ENCODE results near the gene SEPTIN3.
"Not testable (repeated sequence)": the region's sequence is repeated elsewhere in the genome, so short reads cannot be mapped to it uniquely, and the experiment has no call there.

- TF ChIP-seq JUND (IDR thresholded peaks at IDR 0.05); CTCF (IDR thresholded peaks at IDR 0.05); RXRA (IDR thresholded peaks at IDR 0.05; ENCODE audit: borderline replicate concordance, low read depth); USF2 (IDR thresholded peaks at IDR 0.05; ENCODE audit: borderline replicate concordance, low read depth, low read length); MAX (IDR thresholded peaks at IDR 0.05; ENCODE audit: low read depth); CHD2 (IDR thresholded peaks at IDR 0.05; ENCODE audit: low read length, partially characterized antibody); RFX5 (IDR thresholded peaks at IDR 0.05; ENCODE audit: low read length): not testable (repeated sequence)
These were observed 20.3 kb upstream of the SEPTIN3 start for GRCh38 chr22:41948928-41949296.

Data from SK-N-SH (cell line).